HG03469 (cell line): ENCODE data around the gene ZNF750.

Source experiments
- ATAC-seq: cut with Tn5 transposase; IDR thresholded peaks from one replicate; pipeline ENCODE4 v1.9.1; 2021; ENCODE audit warnings: mild to moderate bottlenecking, moderate library complexity, moderate number of reproducible peaks; ENCODE audit not compliant: unreplicated experiment

The ZNF750 gene

DNA sequence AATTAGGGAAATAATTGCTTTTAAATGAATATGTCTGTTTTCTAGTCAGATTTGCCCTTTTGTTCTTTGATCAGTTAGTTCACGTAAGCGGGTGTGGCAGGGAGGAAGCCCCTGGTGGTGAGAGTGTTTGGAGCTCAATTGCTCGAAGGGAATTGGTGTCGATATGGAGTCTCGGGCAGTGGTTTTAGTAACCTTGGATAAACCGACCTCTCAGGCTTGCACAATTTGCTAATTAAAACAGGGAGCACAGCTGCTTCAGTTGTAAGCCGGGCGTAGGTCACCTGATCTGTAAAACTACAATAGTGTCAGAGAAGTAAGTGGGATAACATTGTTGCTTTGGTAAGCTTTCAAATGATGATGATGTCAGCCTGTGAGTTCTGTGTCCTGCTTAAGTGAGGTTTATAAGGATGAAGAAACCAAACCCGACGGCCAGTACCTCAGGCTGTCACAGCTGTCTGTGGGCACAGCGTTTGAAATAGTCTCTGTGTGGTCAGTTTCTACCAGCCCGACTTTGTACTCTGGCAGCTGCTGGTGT lies 2.9 kb downstream of the ZNF750 start:
- ATAC-seq: no peak

DNA sequence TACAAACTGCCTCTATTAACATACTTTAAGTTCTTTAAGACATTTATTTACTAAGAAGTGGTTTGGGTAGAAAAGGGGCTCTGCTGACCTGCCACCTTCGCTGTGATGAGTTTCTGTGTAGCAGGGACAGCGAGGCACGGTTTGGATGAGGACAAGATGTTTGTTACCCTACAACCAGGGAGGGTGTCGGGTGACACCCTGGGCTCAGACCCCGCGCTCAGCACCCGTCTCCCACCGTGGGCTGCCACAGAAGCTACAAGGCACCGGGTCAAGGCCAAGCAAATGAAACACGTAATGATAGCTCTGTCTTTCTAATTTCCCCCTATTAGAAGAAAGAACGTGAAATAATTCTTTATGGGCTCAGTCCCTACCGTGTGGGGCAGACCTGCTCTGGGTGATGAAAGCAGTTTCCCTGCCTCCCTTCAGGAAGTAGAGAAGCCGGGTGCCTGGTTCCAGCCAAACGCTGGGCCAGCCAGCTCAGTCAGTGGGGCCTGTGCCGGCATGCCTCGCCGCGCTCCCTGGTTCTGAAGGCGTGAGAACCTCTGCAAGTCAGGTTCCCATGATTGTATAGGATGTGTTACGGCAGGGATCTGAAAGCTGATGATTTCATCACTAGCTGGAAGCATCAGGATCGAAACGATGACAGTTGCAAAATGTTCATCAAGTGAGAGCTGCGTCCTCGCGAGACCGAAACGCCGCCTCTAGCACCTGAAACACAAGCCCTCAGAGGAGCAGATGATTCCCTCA lies 3.9 kb downstream of the ZNF750 start:
- ATAC-seq: no peak

DNA sequence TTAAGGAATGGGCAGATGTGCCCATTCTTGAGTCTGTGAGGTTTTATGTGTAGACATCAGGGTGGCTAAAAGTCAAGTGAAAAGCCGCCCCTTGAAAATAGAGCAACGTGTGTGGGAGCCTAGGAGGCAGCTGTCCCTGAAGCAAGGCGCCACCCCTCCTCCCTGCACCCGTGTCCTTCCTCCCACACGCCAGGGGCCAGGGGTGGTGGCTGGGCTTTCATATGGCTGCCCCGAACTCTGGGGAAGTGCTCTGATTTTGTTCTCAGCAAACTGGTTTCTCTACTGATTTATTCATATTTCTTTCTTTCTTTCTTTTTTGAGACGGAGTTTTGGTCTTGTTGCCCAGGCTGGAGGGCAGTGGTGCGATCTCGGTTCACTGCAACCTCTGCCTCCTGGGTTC lies 4.7 kb downstream of the ZNF750 start:
- no peak for ATAC-seq

DNA sequence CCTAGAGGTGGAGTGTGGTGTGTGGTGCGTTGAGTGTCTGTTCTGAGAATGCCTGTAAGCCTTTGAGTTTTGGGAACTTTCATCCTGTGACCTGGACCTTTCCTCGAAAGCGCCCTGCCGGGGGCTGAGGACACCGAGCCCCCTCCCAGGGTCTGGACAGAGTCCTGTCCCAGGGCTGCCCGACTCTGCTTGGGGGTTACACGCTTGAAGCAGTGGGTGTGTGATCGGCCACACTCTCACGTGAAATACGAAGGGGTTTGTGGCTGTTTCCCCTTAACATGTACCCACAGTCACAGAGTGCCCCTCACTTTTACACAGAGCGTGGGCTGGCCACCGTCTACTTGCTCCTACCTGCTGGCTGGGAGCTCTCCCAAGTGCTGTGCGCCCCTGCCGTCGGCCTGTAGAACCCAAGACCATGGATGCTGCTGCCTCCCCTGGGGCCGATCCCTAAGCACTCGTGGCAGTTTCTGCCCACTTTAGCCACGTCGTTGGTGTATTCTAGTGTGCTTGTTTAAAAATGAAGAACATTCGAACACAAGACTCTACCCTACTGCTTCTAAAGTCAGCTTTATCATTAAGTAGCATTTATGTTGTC lies 6.8 kb downstream of the ZNF750 start:
- ATAC-seq: no peak

DNA sequence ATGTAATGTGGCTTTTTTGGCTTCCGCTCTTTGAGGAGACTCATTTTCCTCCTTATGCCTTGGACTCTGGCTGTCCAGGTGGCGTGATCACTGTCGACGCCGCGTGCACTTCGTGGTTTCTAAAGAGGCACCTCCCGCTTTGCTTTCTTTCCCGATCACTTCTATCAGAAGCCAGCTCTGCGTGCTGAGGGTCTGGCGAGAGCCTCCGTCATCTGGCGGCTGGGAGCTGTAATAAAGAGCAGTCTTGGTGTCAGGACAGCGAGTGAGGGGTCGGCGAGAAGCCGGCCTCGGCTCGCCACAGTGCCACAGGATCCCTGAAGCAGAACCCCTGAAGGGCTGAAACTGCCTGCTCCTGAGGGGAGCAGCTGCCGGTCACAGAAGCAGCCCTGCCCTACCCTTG lies 7.4 kb downstream of the ZNF750 start:
- no peak for ATAC-seq

DNA sequence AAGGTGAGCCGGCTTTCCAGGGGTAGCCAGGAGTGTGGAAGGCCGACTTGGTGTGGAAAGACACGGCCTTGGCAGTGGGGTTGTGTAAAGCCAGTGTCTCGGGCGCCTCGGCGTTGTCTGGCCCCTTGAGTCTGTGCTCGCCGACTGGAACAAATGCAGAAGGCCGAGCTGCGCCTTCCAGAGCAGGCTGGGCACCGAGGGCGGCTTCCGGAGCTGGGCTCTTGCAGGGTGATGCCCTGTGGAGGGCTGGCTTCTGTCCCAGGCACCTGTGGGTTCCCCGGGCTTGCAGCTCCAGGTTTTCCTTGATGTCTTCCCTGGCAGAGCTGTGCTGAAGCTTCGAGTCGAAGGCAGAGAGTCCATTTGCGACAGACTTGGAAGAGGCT lies 8.0 kb downstream of the ZNF750 start:
- ATAC-seq: no peak

DNA sequence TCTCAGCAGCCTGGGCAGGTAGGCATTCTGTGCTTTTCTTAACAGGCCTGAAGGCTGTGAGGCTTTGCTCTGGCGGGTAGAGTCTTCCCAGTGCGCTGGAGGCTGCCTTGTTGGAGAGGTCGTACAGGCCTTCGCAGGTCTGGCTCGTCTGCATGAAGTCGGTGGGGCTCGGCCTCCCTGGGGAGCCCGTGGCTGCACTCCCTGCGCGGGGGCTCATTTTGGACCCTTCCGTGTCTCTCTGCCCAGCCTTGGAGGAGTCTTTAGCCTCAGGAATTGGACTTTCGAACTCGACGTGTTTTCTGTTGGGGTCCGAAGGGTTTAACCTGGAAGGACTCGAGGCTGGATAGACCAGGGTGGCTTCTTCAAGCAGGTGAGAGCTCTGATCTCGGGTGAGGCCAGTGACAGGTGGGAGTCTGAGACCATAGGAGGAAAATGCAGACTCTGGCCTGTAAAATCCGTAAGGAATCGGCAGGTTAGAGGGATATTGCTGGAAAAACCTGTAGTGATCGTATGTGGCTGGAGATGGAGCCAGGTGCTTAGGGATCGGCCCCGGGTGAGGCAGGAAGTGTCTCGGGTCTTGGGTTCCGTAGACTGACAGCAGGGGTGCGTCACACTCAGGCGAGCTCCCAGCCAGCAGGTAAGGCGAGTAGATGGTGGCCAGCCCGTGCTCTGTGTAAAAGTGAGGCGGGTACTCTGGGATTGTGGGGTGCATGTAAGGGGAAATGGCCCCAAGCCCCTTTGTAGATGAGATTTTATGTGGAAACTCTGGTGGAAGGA lies 8.6 kb downstream of the ZNF750 start:
- ATAC-seq: no peak

DNA sequence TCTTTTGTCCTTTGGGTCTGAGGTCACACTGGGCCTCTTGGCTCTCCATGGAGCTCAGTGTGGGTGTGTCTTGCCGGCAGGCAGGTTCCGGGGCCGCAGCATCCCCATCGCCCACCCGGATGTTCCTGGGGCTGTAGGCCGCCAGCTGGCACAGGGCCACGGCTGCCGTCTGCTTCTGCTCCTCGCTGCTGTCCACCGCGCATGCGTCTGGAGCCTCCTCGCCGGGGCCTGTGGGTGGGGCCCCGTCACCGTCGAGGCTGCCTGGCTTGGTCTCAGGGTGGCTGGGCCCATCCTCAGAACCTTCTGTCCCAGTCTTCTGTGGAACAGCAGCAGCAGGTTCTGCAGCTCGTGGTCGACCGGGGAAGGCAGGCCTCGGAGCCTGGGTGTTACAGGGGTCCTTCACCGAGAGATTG lies 9.6 kb downstream of the ZNF750 start:
- ATAC-seq: no peak

DNA sequence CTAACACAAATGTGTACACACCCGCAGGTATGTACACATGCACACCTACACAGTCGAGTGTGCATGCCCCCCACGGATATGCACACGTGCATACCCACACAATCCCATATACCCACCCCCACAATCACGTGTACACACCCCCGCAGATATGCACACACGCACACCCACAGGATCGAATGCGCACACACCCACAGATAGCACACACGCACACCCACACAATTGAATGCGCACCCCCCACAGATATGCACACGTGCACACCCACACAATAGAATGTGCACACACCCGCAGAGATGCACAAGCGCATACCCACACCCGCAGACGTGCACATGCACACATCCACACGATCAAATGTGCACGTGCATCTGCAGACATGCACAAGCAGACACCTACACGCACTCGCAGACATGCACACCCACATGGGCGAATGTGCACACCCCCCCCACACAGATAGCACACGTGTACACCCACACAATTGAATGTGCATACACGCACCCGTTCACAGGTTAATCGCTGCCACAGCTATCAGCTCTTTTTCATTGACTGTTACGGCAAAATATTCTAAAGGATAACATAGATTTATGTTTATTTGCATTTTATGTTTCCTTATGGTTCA lies 10.8 kb downstream of the ZNF750 start:
- ATAC-seq: no peak

DNA sequence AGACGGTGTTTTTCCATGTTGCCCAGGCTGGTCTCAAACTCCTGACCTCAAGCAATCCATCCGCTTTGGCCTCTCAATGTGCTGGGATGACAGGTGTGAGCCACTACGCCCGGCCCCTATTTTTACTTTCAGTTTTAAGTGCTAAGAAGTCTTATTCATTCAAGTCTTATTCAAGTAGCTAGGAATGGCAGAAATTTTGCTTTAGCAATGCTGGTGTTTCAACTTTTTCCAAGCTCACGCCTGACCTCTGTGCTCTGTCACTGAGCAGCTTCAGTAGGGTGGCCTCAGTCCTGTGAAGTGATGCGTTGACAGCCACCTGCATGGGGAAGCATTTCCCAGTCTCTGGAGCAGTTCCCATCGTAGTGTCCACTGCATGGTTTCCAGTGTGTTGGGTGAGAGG lies 12.9 kb downstream of the ZNF750 start:
- ATAC-seq: no peak

DNA sequence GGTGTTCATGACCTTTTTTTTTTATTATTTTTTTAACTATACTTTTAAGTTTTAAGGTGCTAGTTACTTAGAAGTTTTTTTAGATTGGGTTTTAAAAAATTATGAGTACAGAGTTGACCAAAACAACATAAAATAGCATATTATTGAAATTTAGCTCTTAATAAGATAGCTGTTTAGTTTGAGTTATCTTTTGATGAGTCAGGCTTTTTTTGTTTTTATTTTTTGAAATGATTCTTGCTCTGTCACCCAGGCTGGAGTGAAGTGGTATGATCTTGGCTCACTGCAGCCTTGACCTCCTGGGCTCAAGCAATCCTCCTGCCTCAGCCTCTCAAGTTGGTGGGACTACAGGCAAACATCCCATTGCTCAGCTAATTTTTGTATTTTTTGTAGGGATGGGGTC lies 13.6 kb downstream of the ZNF750 start:
- no peak for ATAC-seq

DNA sequence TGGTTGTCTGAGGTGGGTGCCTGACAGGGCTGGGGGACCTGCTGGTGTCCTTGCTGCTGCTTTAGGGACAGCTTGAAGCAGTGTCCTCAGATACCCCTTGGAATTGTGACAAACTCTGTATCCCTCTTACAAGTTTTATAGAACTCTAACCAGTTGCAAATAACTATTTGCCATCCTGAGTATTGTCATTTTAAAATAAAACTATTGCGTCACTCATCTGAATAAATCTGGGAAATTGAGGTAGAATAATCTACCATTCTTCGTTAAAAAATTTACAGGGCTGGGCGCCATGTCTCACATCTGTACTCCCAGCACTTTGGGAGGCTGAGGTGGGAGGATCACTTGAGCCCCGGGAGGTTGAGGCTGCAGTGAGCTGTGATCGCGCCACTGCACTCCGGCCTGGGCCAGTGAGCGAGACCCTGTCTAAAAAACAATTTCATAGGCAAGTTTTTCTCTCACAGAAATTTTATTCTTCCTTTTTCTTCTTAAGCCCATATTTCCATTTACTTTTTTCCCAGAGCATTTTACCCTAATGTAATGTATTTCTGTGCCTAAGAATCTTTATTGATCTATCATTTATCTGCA lies 14.2 kb downstream of the ZNF750 start:
- ATAC-seq: no peak

DNA sequence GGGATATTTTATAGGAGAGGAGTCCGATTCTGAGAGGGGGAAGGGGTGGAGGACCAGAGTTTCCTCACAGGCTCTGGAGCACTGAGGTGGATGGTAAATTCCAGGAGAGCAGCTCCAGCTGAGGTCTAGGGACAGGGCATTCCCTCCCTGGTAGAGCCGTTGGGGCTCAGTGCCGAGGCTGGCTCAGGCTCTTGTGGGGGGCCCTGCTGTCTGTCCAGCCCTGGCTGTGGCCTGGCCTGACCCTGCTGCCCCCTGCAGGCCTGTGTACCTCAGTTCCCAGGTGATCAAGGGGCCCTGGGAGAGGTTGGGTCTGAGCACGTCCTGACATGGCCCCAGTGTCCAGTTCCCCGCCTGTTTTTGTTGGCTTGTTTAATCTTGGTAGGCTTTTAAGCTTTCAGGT lies 16.8 kb downstream of the ZNF750 start:
- no peak for ATAC-seq

DNA sequence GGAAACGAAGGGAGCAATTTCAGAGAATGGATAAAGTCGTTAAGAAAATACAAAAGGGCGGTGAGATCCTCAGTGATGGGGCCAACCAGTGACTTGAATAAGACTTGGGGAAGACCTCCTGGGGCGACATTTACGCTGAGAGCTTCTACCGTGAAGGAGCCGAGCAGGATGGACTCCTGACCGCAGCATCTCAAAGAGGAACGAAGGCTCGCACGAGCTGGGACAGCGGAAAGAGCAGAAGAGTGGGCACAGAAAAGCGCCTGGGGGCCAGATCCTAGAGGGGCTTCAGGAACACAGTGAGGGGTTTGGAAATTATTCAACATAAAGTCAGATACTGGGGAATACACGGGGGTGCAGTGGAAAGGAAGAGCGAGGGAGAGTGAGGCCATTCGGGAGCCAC lies 17.5 kb downstream of the ZNF750 start:
- no peak for ATAC-seq

DNA sequence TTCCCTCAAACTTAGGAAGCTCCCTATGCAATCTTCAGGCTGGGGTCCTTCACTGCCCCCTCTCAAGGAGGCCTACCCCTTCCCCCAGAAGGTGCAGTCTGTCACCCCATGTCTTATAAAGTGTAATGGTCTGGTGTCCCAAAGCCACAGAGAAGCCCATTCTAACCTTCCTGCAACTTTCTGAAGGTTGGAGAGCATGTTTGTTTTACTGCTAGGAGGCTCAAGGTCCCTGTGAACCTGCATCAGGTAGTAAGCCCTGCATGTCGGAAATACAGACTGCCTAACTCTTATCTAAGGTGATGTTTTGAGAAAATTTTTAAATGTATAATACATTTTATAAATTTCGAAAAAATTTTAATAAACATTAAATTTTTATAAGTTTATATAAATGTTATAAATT lies 18.3 kb downstream of the ZNF750 start:
- no peak for ATAC-seq

DNA sequence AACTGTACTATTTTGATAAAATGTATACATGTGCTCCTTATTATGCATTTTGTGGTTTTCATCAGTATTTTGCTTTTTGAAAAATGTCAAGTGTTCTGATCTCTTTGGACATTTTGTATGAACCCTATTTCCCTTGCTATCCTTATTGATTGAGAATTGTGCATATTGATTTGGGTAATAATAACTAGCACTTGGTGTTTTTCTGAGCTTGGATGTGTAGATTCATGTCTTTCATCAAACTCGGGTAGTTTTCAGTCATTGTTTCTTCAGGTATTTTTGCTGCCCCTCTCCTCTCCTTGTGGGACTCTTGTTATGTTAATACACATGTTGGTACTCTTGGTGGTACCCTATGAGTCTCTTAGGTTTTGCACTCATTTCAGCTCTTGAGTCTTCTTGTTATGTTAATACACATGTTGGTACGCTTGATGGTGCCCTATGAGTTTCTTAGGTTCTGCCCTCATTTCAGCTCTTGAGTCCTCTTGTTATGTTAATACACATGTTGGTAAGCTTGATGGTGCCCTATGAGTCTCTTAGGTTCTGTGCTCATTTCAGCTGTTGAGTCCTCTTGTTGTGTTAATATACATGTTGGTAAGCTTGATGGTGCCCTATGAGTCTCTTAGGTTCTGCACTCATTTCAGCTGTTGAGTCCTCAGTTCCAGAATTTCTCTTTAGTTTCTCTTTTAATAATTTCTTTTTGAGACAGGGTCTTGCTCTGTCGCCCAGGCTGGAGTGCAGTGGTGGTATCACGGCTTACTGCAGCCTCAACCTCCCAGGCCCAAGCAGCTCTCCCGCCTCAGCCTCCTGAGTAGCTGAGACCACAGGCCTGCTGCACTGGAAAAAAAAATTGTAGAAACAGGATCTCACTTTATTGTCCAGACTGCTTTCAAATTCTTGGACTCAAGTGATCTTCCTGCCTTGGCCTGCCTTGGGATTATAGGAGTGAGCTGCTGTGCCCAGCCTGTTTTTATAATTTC lies 19.3 kb downstream of the ZNF750 start:
- ATAC-seq: no peak

DNA sequence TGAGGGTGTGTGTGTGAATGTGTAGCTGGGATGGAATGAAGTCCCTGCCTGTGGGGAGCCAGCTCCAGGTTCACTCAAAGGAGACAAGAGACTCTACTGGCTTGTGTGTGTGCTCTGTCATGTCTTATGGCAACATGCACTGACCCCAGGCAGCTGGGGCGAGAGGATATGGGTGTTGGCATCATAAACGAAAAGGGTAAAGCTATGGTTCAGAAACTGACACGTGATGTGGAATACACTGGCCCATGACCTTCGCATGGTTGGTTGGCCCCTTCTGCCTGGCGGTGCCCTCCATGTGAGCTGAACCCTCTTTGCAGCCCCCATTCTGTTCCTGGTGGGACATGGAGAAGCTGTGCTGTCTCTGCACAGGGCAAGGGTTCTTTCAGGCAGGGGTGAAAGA lies 21.9 kb downstream of the ZNF750 start:
- ATAC-seq: no peak

DNA sequence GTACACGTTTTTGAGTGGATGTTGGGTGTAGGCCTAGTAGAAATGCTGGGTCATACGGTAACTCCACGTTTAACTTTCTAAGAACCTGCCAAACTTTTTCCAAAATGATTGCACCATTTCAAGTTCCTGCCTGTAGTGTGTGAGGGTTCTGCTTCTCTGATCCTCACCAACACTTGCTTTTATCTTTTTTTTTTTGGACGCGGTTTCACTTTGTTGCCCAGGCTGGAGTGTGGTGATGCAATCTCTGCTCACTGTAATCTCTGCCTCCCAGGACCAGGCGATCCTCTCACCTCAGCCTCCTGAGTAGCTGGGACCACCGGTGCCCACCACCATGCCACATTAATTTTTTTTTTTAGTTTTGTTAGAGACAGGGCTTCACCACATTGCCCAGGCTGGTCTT lies 23.5 kb downstream of the ZNF750 start:
- ATAC-seq: no peak

DNA sequence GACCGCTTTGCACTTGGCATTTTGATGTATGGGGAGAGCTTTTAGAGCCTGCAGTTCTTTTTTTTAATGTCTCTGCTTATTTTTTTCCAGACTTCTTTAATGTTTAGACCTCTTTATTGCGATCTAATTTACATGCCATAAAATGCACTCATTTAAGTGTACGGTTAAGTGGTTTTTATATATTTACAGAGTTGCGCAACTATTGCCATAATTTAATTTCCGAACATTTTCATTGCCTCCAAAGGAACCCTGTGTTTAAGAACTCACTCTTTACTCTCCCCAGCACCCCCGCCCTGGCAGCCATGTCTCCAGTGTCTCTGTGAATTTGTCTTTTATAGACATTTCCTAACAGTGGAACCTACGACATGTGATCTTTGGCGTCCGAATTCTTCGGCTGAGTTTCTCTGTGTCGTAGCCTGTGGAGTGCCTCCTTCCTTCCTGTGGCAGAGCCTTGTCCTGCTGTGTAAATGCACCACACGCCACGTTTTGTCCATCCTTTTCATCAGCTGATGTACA lies 24.0 kb downstream of the ZNF750 start:
- ATAC-seq: no peak

DNA sequence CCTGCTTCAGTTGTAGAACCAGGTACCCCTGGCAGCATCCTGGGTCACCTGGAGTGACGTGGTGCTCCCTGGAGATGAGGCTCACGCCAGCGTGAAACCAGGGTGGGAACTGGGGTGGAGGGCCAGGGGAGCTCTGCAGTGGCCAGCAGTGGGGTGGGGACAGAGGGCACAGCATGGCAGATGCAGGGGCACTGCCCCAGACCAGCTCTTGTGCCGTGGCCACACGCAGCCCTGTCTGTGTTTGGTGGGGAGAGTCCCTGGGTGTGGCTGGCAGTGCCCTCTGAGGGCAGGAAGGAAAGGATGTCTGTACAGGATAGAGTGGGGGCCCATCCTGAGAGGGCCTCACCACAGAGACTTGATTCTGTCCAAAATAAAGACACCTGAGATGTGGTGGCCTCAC lies 24.5 kb downstream of the ZNF750 start:
- no peak for ATAC-seq
